Activated CD8-positive, alpha-beta T cell treated with anti-CD3 and anti-CD28 coated beads, Interleukin-2, amount 10 ng/mL, durations not matched to agents 7 days and 5 days (primary cell): ENCODE measurements around the gene AK1. TPM values are rescaled to one million over a fixed set of nuclear protein-coding genes. Genes with fewer than 3 reads are reported as not detected.

ENCODE experiments used
- ATAC-seq: fragments of 150-1000 bp; cut with Tn5 transposase; one replicate; pipeline ENCODE4 v1.10.0; 2021; ENCODE audit warnings: moderate library complexity
- CTCF ChIA-PET: fragments of 350-600 bp; sonication (Branson Sonifier 250); formaldehyde crosslinking; loops from one replicate; lab custom pipeline; 2021; ENCODE audit warnings: antibody characterized with exemption; lab: Charles Lee
- POLR2A ChIA-PET: fragments of 350-600 bp; sonication (Branson Sonifier 250); formaldehyde crosslinking; loops from one replicate; lab custom pipeline; 2021; ENCODE audit warnings: antibody characterized with exemption; lab: Charles Lee
- DNase-seq: peaks from one replicate; pipeline ENCODE4 v3.0.0-alpha.2; 2020
- H3K27ac Mint-ChIP-seq: one replicate; pipeline ENCODE4 v1.8.0; 2021; ENCODE audit warnings: mild to moderate bottlenecking, mixed read lengths
- H3K27me3 Mint-ChIP-seq: one replicate; pipeline ENCODE4 v1.8.0; 2021; ENCODE audit warnings: low read depth, mixed read lengths
- H3K36me3 Mint-ChIP-seq: one replicate; pipeline ENCODE4 v1.8.0; 2021; ENCODE audit warnings: low read depth, mixed read lengths
- H3K4me1 Mint-ChIP-seq: one replicate; pipeline ENCODE4 v1.8.0; 2021; ENCODE audit warnings: low read depth, mixed read lengths
- H3K4me3 Mint-ChIP-seq: one replicate; pipeline ENCODE4 v1.8.0; 2021; ENCODE audit warnings: mild to moderate bottlenecking, mixed read lengths
- H3K9me3 Mint-ChIP-seq: one replicate; pipeline ENCODE4 v1.8.0; 2022; ENCODE audit warnings: mixed read lengths; ENCODE audit not compliant: insufficient read depth
- total RNA-seq, 2 experiments: library from RNA; stranded (reverse); gene quantifications; one replicate each; pipeline ENCODE4 v1.2.3, GENCODE V29; 2021

Gene AK1
- total RNA-seq, 2 experiments from 2014 or later: 22.4 to 30.4 TPM

GRCh38 chr9:127896395-127897192 lies 19.1 kb upstream of the AK1 start:
- POLR2A ChIA-PET: interaction anchor here (0.6 to 0.8 kb wide), 3 partner anchors 14 to 88 kb away, joined by 3 to 4 read pairs (median 4); no protein-coding TSS in a partner anchor
- Mint-ChIP-seq H3K4me3 (no peak overlapping the region), H3K27ac (no peak overlapping the region), H3K9me3 (peaks cover 10% of the 10 kb centered on the region), H3K36me3 (peaks cover 63% of the 10 kb centered on the region), H3K4me1 (peaks cover 28% of the 10 kb centered on the region), H3K27me3 (no peaks in the 10 kb centered on the region)
- ATAC-seq (no peak), DNase-seq (no peak)
- CTCF ChIA-PET: interaction anchor here (3.8 kb wide), 1 partner anchor 27 kb away, joined by 13 read pairs; no protein-coding TSS in a partner anchor

DNA sequence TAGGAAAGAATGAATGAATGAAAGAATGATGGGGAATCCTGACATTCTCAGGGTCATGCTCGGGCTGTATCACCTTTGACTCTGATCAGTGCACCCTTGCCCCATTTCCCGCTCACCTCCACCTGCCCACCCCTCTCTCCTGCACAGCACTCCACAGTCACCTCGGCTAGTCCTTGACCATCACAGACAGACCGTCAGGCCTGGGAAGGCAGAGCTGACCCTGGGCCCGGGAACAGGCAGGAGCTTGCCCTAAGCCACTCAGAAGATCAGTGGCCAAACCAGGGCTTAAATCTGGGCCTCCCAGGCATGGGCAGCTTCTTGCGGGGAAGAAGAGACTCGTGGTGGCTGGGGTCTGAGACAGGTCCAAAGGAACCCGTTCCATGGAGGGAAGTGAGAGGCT lies 18.3 kb upstream of the AK1 start:
- Mint-ChIP-seq H3K4me1 (peaks cover 25% of the 10 kb centered on the region), H3K4me3 (no peak overlapping the region), H3K9me3 (peaks cover 10% of the 10 kb centered on the region), H3K36me3 (peaks cover 68% of the 10 kb centered on the region), H3K27me3 (no peaks in the 10 kb centered on the region), H3K27ac (no peak overlapping the region)
- no peak for ATAC-seq
- no peak for DNase-seq
- ChIA-PET POLR2A (interaction anchor here (0.6 kb wide), 1 partner anchor 87 kb away, joined by 4 read pairs; no protein-coding TSS in a partner anchor), CTCF (interaction anchor here (2.2 kb wide), 1 partner anchor 26 kb away, joined by 5 read pairs; no protein-coding TSS in a partner anchor)

DNA sequence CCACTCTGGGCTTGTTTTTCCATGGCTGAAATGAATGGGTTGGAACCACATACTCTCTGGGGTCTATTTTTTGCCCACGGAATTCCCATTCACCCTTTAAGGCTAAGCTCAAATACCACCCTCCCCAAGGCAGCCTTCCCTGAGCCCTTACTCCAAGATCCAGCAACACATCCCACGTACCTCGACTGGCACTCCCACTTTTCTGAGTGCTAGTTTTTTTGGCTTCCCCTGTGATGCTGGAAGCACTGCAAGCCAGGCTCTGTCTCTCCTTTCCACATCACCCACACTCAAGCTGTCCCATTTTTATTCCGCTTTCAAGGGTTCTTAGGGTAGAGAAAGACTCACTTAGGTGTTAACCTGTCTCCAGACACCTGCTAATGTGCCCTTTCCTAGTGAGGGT lies 15.9 kb upstream of the AK1 start:
- no peak for ATAC-seq
- DNase-seq: no peak
- Mint-ChIP-seq H3K4me1 (peaks cover 16% of the 10 kb centered on the region), H3K36me3 (peaks cover 76% of the 10 kb centered on the region), H3K27ac (no peak overlapping the region), H3K9me3 (peaks cover 10% of the 10 kb centered on the region), H3K27me3 (no peaks in the 10 kb centered on the region), H3K4me3 (no peak overlapping the region)
- POLR2A ChIA-PET: no interaction called here
- CTCF ChIA-PET: interaction anchor here (0.6 to 1.4 kb wide), 2 partner anchors 10 to 128 kb away, joined by 3 read pairs; no protein-coding TSS in a partner anchor

DNA sequence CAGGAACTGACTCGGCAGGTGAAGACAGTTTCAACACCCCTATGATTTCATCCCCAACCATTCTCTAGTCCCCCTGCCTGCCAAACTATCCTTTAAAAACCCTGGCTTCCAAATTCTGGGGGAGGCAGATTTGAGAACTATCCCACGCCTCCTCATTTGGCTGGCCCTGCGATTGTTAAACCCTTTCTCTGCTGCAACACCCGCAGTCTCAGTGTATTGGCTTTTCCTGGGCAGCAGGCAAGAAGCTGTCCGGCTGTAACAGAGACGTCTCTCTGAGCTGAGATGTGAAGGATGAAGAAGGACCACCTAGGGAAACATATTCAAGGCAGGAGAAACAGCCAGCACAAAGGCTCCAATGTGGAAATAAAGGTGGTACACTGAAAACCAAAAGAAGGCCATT lies 15.4 kb upstream of the AK1 start:
- CTCF ChIA-PET: interaction anchor here (1.4 kb wide), 2 partner anchors 11 to 23 kb away, joined by 3 read pairs; partner anchors contain the start of gene ST6GALNAC4
- H3K4me1 Mint-ChIP-seq: peaks cover 12% of the 10 kb centered on the region
- DNase-seq (no peak), ATAC-seq (no peak)
- H3K4me3 Mint-ChIP-seq: no peak overlapping the region
- POLR2A ChIA-PET: no interaction called here
- peaks cover 76% of the 10 kb centered on the region for H3K36me3 Mint-ChIP-seq
- H3K27me3 Mint-ChIP-seq: no peaks in the 10 kb centered on the region
- peak overlapping the region; percentile 62 for H3K27ac Mint-ChIP-seq
- H3K9me3 Mint-ChIP-seq: peaks cover 10% of the 10 kb centered on the region

DNA sequence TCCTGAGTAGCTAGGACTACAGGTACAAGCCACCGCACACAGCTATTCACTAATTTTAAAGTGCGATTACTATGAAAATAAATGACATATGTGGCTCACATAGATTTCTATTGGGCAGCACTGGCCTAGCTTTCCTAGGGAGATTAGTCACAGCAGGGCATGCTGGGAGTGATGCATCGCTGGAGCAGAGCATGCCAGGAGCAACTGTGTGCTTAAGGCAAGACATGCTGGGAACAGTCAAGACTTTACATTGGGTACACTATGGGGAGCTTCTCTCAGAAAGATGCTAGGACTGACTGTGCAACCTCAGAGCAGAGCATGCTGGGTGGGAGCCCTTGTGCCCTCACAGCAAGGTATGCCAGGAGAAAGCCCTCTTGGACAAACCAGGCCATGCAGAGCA lies 12.6 kb upstream of the AK1 start:
- DNase-seq: no peak
- no peak overlapping the region for H3K27ac Mint-ChIP-seq
- peaks cover 10% of the 10 kb centered on the region for H3K9me3 Mint-ChIP-seq
- H3K4me1 Mint-ChIP-seq: peaks cover 8% of the 10 kb centered on the region
- no peak overlapping the region for H3K4me3 Mint-ChIP-seq
- H3K27me3 Mint-ChIP-seq: no peaks in the 10 kb centered on the region
- ATAC-seq: no peak
- ChIA-PET POLR2A (interaction anchor here (1.2 kb wide), 1 partner anchor 9 kb away, joined by 6 read pairs; the partner anchor contains the start of gene ST6GALNAC6), CTCF (interaction anchor here (0.9 to 1.5 kb wide), 6 partner anchors 9 to 155 kb away, joined by 3 to 6 read pairs (median 4); partner anchors contain the start of genes ST6GALNAC6 and TOR2A)
- peaks cover 68% of the 10 kb centered on the region for H3K36me3 Mint-ChIP-seq

GRCh38 chr9:127887792-127888191 lies 10.3 kb upstream of the AK1 start:
- Mint-ChIP-seq H3K4me3 (no peak overlapping the region), H3K4me1 (peaks cover 16% of the 10 kb centered on the region), H3K9me3 (no peaks in the 10 kb centered on the region), H3K27ac (no peak overlapping the region), H3K36me3 (peaks cover 58% of the 10 kb centered on the region), H3K27me3 (no peaks in the 10 kb centered on the region)
- ChIA-PET POLR2A (interaction anchor here (1.4 kb wide), 1 partner anchor 28 kb away, joined by 4 read pairs; the partner anchor contains the start of gene ST6GALNAC4), CTCF (interaction anchor here (1.4 to 1.5 kb wide), 3 partner anchors 17 to 34 kb away, joined by 3 to 4 read pairs (median 3); no protein-coding TSS in a partner anchor)
- ATAC-seq: peak; percentile 60
- DNase-seq: no peak

DNA sequence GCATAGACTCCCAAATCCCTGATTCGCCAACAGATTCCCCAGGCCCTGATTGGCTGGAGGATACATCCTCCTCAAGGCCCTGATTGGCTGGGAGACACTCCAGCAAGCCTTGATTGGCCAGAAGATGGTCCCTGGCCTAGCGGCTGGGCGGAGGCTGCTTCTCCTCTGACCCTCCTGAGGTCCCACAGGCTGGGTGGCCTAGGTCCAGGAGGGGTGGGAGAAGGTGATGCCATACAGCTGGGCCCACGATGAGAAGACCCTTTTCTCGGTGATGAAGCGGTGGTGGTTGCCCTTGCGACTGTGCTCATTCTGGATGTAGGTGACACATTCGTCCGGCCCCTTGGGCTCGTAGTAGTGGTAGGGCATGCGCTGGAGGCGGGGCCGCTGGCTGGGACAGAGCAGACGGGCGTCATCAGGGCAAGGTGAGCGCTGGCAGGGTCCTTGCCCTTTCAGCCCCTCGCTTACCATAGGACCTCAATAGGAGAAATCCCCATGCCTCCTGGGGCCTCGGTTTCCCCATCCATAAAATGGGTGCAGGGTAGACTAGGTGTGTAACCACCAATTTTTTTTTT lies 9.0 kb upstream of the AK1 start:
- Mint-ChIP-seq H3K4me3 (no peak overlapping the region), H3K4me1 (peaks cover 9% of the 10 kb centered on the region), H3K9me3 (no peaks in the 10 kb centered on the region), H3K36me3 (peaks cover 49% of the 10 kb centered on the region), H3K27ac (no peak overlapping the region), H3K27me3 (no peaks in the 10 kb centered on the region)
- ChIA-PET POLR2A (interaction anchor here (1.4 kb wide), 1 partner anchor 30 kb away, joined by 4 read pairs; the partner anchor contains the start of gene ST6GALNAC4), CTCF (interaction anchor here (1.4 to 1.5 kb wide), 3 partner anchors 16 to 35 kb away, joined by 3 to 4 read pairs (median 3); no protein-coding TSS in a partner anchor)
- ATAC-seq: no peak
- no peak for DNase-seq

DNA sequence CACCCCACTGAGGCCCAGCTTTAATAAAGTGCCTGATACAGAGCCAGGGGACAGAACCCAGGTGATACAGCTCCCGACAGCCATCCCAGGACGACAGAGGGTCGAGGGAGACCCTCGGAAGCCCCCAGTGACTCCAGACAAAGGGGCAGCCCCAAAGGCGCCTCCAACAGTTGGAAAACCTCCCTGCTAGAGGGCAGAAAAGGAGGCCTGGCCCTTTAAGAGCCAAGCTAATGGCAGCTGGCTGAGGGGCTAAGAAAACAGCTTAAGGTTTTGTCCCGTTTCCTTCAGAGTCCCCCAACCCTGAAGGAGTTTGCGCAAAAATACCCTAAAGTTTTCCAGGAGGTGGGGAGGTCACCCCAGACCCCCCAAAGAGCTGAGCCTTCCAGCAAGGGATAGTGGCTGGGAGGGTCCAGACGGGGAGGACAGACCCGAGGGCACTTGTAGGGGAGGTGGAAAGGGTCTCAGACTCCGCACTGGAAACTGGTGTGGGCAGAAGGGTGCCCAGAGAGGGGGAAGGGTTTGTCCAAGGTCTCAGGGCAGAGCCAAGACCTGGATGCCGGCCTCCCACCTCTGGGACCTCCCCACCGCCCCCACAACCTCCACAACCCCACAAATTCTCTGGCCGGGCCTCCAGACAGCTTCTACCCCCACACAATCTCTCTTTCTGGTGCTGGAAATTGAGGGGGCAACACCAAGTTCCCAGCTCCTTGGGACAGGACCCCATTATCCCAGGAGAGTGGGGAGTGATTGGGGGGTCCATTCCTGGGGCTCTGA lies 8.2 kb upstream of the AK1 start:
- Mint-ChIP-seq H3K27me3 (no peaks in the 10 kb centered on the region), H3K4me3 (no peak overlapping the region), H3K9me3 (no peaks in the 10 kb centered on the region), H3K4me1 (peaks cover 9% of the 10 kb centered on the region), H3K27ac (no peak overlapping the region), H3K36me3 (peaks cover 42% of the 10 kb centered on the region)
- no peak for DNase-seq
- POLR2A ChIA-PET: interaction anchor here (0.6 to 0.9 kb wide), 2 partner anchors 9 to 151 kb away, joined by 3 read pairs; partner anchors contain the start of gene TOR2A
- CTCF ChIA-PET: interaction anchor here (1.1 to 2.0 kb wide), 3 partner anchors 15 to 25 kb away, joined by 3 to 9 read pairs (median 3); no protein-coding TSS in a partner anchor
- no peak for ATAC-seq

- Mint-ChIP-seq H3K4me3 (no peak overlapping the region), H3K4me1 (peaks cover 9% of the 10 kb centered on the region), H3K27me3 (no peaks in the 10 kb centered on the region), H3K9me3 (no peaks in the 10 kb centered on the region), H3K27ac (no peak overlapping the region), H3K36me3 (peaks cover 36% of the 10 kb centered on the region)
- DNase-seq (no peak), ATAC-seq (no peak)
- ChIA-PET POLR2A (interaction anchor here (0.6 to 0.9 kb wide), 3 partner anchors 10 to 150 kb away, joined by 3 to 4 read pairs (median 3); partner anchors contain the start of gene TOR2A), CTCF (interaction anchor here (1.1 to 2.0 kb wide), 3 partner anchors 14 to 25 kb away, joined by 3 to 9 read pairs (median 3); no protein-coding TSS in a partner anchor)
Measured at GRCh38 chr9:127884976-127885490, 7.6 kb upstream of the AK1 start.

- Mint-ChIP-seq H3K4me1 (peaks cover 9% of the 10 kb centered on the region), H3K27me3 (no peaks in the 10 kb centered on the region), H3K36me3 (peaks cover 33% of the 10 kb centered on the region), H3K4me3 (no peak overlapping the region), H3K9me3 (no peaks in the 10 kb centered on the region), H3K27ac (peak overlapping the region; percentile 15)
- no peak for DNase-seq
- CTCF ChIA-PET: interaction anchor here (1.1 to 2.0 kb wide), 2 partner anchors 15 to 26 kb away, joined by 3 to 9 read pairs; no protein-coding TSS in a partner anchor
- ATAC-seq: no peak
- POLR2A ChIA-PET: interaction anchor here (0.6 to 0.9 kb wide), 2 partner anchors 127 to 149 kb away, joined by 3 to 4 read pairs; partner anchors contain the start of gene TOR2A
Measured at GRCh38 chr9:127884427-127884911, 7.0 kb upstream of the AK1 start.
